Fibroblast of skin of right biceps (primary cell): ENCODE results near the gene ADAMTS2.

Experiments used
- DNase-seq: peaks from one replicate; pipeline ENCODE4 v3.0.0-alpha.2; 2013

The ADAMTS2 gene

GRCh38 chr5:179263391-179264052 lies 81.7 kb downstream of the ADAMTS2 start:
- no peak for DNase-seq

- DNase-seq, result no peak
Observed at GRCh38 chr5:179262126-179262920, 82.9 kb downstream of the ADAMTS2 start.

DNA sequence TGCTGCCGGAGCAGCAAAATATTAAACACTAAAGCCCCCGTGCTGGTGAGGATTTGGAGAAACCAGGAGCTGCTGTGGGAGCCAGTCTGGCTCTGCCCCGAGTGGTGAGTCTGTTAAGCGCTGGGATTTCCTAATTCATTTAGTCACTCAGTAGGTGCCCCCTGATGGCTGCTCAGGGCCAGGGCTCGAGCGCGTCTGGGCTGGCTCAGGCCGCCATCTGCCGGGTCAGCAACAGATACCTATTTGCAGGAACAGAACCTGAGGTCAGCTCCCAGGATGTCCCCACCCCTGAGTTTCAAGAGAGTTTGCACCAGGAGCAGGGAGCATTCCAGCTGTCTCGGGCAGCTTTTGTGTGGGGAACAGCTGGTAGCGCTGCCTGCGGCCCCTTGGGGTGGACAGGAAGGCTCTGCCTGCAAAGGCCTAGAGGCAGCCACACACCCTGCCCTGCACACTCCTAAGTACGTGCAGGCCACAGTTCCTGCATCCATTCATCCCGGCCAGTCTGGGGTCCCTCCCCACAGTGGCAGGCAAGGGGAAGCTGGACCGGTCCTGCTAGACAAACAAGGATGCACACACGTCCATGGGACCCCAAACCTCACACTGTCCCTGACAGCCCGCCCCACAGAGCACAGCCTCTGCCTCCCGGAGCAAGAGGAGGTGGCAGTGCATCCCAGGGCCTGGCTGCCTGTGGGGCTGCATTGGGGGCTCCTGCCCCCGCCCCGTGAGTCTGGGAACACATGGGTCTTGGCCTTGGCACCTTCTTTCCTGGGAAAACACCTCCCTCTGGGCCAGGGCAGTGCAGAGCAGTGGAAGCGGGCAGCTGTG lies 83.7 kb downstream of the ADAMTS2 start:
- DNase-seq, result peak; percentile 33

GRCh38 chr5:179260324-179261070 lies 84.8 kb downstream of the ADAMTS2 start:
- DNase-seq, result no peak

GRCh38 chr5:179259731-179260323 lies 85.4 kb downstream of the ADAMTS2 start:
- no peak for DNase-seq

GRCh38 chr5:179258922-179259730 lies 86.1 kb downstream of the ADAMTS2 start:
- DNase-seq, result peak; percentile 57

DNA sequence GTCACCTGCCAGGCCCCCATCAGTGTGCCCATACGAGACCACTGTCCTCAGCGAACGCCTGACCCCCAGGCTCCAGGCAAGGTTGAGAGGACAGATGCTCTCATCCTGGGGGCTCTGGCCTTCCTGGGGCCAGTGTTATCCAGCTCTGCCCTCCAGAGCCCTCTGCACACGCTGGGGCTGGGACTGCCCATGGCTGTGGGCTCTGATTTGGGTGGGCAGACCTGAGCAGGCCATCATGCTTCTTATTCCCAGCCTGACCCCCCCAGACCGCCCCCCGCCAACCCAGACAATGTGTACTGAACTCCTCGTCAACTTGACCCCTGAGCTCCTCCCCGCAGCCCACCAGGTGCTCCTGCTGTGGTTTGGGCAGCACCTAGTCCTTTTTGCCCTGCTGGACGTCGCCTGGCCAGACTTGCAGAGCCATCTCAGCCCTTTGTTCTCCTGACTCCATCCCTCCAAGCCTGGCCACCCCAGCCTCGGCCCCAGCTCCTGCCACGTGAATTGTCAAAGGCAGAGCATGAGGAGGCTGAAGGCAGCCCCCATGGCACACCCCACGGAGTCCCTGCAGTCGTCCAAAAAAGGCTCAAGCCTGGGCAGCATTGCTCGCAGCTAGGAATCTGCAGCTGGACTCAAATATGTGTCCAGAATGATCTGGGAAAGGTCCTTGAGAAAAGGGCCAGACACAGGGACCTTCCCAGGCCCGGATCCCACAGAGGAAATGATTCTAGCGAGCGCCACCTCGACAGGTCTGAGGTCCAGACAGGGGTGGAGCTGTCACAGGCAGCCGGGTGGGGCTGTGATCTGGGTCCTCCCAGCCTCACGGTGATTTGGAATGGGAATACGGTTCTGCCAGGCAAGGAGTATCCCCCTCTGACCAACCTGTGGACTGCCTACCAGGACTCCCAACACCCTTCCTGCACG lies 87.0 kb downstream of the ADAMTS2 start:
- DNase-seq, result no peak

GRCh38 chr5:179257176-179257682 lies 88.0 kb downstream of the ADAMTS2 start:
- peak; percentile 57 for DNase-seq

DNA sequence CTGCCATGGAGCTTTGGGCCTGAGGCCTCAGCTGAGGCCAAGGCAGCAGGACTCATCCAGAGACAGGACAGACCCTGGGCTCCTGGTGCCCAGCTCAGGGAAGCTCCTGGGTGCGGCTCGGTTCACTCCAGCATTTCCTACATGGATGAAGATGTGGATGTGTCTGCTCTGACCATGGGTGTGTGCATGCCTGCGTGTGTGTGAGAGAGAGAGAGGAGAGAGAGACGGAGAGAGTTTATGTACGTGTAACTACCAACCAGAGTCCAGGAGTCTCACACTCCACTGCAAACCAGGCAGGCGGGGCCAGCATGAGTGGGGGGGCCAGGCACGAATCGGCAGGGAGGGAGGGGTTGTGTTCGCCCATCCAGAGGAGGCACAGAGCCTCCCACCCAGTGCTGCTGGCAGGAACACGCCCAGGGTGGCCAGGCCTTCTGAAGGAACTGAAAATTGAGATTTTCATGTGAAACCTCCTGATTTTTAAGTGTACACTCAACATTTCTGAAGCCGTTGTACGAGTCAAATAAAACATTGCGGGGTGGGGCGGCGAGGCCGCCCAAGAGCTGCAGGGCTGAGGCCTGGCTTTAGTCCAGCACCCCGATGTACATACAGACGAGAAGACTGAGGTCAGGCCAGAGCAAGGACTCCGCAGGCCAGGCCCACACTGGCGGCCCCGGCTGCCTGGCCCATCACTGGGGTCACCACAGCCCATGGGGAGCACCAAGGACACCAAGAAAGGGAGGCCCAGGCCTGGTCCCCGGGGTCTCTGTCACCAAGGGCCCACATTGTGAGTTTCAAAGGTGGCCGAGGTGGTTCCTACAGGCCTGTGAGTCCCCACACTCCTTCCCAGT lies 88.7 kb downstream of the ADAMTS2 start:
- DNase-seq, result no peak

DNA sequence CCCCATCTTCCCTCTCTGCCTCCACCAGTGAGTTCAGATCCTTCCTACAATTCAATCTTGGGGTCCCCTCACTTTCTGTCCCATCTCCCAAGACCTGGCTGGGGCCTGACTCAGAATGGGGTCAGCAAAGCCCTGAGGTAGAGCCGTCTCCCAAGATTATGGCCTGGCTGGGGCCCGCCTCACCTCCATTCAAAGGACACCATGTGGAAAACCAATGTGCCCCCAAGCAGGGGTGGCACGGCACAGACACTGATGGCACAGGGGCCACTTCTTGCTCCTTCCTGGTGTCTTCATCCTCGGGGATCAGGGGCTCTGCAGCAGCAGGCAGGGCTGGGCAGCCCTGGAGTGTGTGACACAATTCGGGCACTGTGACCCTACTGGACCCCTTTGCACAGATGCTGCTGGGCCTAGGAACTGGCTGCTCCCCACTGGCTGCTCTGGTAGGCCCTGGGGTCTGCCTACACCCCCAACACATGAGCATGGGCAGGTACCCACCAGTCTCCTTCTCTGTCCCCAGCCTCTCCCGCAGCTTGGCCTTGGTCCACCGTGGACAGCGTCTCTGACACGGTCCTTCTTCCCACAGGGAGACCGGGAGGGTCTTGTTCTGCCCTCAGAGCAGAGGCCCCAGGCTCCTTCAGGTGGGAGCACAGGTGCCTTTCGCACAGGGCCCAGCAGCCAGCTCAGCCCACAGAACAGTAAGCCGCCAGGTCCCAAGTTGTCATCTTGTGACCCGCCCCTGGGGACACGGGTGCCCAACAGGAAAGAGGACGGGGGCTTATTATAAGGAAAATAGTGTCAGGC lies 89.5 kb downstream of the ADAMTS2 start:
- no peak for DNase-seq

DNA sequence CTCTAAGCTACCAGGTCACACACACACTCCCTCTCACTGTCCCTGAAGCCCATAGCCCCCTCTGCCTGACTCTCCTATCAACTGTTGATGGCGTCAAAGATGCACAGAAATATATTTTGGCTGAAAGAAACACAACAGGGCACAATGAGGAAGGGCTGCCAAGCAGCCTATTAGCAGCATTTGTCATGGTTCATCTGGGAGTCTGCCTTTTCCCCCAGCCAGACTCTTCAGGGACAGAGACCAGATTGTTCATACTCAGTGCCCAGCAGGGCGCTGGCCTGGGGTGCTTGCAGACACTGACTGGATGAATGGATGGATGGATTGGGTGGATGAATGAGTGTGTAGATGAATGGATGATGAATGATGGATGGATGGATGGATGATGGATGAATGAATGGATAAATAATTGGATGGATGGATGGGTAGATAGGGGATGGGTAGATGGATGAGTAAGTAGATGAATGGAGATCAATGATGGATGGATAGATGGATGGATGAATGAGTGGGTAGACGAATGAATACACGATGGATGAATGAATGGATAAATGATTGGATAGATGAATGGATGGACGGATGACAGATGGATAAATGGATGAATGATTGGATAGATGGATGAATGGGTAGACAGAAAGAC lies 90.5 kb downstream of the ADAMTS2 start:
- no peak for DNase-seq

- DNase-seq, result no peak
Observed at GRCh38 chr5:179253730-179254129, 91.5 kb downstream of the ADAMTS2 start.

DNA sequence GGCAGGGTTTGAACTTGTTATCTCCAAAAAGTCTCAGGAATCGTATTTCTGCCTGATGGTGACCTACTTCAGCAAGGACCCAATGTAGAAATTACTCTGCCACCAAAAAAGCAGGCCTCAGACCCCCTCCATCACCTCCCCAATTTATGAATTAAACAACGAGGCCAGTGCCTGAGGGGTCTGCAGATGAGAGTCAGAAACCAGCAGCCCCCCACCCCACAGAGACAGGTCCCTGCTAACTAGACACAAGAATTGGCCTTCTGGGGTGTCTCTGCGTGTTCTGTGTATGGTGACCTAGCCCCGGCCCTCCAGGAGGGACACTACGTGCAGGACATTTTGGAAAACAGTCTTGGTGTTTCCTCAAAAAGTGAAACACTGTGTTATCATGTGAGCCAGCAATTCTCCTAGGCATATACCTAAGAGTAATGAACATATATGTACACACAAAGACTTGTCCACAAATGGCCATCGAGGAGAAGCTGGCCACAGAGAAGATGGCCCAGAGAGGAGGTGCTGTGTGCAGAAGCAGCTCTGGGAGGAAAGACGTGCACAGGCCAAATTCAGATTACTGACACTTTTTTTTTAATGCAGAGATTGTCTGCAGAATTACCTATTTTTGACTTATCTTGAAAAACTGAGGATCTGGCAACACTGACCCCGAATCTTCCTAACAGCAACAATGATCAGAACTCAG lies 93.8 kb downstream of the ADAMTS2 start:
- no peak for DNase-seq

DNA sequence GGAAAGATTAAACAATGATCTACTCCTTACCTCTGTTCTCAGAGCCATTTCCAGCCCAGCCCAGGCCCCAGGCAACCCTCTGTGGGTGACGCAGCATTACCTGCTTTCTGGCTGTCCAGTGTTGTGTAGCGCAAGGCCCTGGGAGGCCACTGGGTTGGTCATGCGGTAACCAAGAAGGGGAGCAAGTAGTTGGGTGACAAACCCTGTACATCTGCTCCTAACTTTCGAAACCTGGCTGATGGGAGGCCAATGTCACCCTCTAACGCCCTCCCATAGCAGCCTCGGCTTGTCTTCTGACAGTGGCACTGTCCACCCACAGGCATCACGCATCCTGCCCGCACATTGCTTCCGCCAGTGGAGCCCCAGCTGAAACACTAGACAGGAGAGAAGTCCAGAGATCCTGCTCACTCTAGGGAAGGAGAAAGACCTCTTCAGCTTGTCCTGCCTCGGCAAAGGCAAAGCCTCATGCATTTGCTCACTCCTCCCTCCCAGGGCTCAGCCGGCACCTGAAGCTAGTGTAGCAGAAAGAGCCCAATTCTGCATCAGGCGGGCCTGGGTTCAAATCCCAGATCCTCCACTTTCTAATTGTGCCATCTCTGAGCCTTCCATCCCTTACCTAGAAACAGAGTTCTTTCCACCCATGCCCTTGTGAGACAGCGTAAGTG lies 94.6 kb downstream of the ADAMTS2 start:
- DNase-seq, result no peak

DNA sequence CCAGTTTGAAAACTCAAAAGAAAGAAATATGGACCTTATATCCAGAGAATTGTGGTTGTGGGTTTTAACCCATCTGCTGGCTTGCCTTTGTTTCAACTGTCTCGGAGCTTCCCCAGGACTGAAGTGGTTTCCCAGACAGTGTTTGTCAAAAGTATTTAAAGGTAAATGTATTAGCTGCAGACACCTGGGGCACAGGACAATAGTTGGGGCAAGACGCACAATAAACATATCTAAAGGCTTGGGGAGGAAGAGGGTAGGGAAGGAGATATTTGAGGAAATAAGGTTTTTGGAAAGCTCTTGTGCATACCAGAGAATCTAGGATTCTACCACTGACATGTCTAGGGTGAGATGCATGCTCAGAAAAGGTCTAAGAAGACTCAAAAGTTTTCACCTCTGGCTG lies 99.0 kb downstream of the ADAMTS2 start:
- no peak for DNase-seq

- DNase-seq, result no peak
Observed at GRCh38 chr5:179245031-179245430, 100.2 kb downstream of the ADAMTS2 start.

DNA sequence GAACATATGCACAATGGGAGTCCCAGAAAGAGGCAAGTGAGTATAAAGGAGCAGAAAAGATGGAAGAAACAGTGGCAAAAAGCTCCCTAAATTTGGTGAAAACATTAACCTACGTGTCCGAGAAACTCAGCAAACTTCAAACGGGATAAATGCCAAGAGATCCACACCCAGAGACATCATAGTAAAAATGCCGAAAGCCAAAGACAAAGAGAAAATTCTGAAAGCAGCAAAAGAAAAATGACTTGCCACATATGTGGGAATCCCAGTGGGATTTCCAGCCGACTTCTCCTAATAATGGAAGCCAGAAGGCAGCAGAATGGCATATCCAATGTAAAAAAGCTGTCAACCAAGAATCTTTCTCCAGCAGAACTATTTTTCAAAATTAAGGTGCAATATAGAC lies 101.2 kb downstream of the ADAMTS2 start:
- peak; percentile 31 for DNase-seq
